MM.1S (cell line): ENCODE data around the gene MOB3B.

ENCODE experiments used
- EZH2 ChIP-seq: fragments of 300-600 bp; sonication (generic); optimal IDR thresholded peaks from 2 replicates; pipeline ENCODE3; 2017; ENCODE audit warnings: low read depth, mild to moderate bottlenecking, antibody characterized with exemption, low read length, mixed read lengths
- EZH2phosphoT487 ChIP-seq: fragments of 300-600 bp; sonication (generic); IDR thresholded peaks from 2 replicates; pipeline ENCODE4 v1.6.1; 2018; ENCODE audit warnings: antibody characterized with exemption, low read length
- TF ChIP-seq, protein P1 (sequence below): fragments of 300-600 bp; sonication (generic); IDR thresholded peaks from 2 replicates; pipeline ENCODE4 v1.5.1; 2016; ENCODE audit warnings: antibody characterized with exemption, low read length, mixed read lengths

DNA sequence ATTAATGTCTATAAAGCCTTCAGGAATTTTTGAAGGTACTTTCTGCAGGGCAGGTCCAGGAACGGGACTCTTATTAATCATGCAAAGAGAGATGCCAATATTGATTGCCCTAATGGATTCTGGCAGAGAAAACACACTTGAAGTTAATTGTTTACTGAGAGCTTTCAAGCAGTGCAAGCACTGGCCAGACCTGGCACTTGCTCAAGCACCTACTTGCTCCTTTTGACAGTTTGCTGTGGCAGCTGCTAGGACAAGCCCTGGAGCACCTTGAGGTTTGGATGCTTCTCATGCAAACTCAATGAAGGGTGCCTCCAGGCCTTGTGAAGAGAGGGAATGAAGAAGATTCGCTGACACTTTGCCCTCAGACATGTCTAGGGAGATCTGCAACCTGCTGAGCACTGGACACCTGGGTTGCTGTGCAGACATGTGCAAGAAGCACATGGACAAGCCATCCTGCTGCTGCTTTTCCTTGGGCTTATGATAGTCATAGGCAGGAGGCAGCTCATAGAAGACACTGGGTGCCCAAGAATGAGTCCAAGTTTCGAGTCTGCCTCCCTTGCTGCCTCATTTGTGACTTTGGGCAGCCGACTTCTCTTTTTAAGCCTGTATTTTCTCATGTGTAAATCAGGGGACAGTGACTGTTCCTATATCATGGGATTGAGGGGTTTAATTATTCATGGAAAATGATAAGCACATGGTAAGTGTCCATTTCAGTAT lies 143.8 kb downstream of the MOB3B start:
- TF ChIP-seq, protein P1, sequence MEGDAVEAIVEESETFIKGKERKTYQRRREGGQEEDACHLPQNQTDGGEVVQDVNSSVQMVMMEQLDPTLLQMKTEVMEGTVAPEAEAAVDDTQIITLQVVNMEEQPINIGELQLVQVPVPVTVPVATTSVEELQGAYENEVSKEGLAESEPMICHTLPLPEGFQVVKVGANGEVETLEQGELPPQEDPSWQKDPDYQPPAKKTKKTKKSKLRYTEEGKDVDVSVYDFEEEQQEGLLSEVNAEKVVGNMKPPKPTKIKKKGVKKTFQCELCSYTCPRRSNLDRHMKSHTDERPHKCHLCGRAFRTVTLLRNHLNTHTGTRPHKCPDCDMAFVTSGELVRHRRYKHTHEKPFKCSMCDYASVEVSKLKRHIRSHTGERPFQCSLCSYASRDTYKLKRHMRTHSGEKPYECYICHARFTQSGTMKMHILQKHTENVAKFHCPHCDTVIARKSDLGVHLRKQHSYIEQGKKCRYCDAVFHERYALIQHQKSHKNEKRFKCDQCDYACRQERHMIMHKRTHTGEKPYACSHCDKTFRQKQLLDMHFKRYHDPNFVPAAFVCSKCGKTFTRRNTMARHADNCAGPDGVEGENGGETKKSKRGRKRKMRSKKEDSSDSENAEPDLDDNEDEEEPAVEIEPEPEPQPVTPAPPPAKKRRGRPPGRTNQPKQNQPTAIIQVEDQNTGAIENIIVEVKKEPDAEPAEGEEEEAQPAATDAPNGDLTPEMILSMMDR, result no peak
- TF ChIP-seq EZH2, result no peak
- no peak for TF ChIP-seq EZH2phosphoT487
